Neural progenitor cell (in vitro differentiated cells): ENCODE data around the gene RALGAPA2. TPM values are rescaled to one million over a fixed set of nuclear protein-coding genes. Genes with fewer than 3 reads are reported as not detected.

Experiments
- DNase-seq: peaks from one replicate; pipeline ENCODE4 v3.0.0-alpha.2; 2016; ENCODE audit warnings: low spot score
- H2AFZ ChIP-seq: fragments of 200-600 bp; sonication (generic); replicated peaks from 2 replicates; pipeline ENCODE4 v1.6.1; 2016; ENCODE audit warnings: antibody characterized with exemption
- H3F3A ChIP-seq: fragments of 200-600 bp; sonication (generic); 2 replicates; pipeline ENCODE4 v1.6.1; 2016; ENCODE audit warnings: antibody characterized with exemption, low read depth
- H3K27ac ChIP-seq: fragments of 200-600 bp; sonication (generic); 2 replicates; pipeline ENCODE4 v1.5.1; 2016; ENCODE audit warnings: mild to moderate bottlenecking
- H3K27me3 ChIP-seq: fragments of 200-600 bp; sonication (generic); 2 replicates; pipeline ENCODE4 v1.6.1; 2016; ENCODE audit warnings: mild to moderate bottlenecking, moderate library complexity
- H3K36me3 ChIP-seq: fragments of 200-600 bp; sonication (generic); 2 replicates; pipeline ENCODE4 v1.5.1; 2016
- H3K4me1 ChIP-seq: fragments of 200-600 bp; sonication (generic); 2 replicates; pipeline ENCODE4 v1.6.1; 2016; ENCODE audit warnings: mixed run types
- H3K4me2 ChIP-seq: fragments of 200-600 bp; sonication (generic); 2 replicates; pipeline ENCODE4 v1.6.1; 2016
- H3K4me3 ChIP-seq: fragments of 200-600 bp; sonication (generic); 2 replicates; pipeline ENCODE4 v1.5.1; 2016
- H3K79me2 ChIP-seq: fragments of 200-600 bp; sonication (generic); 2 replicates; pipeline ENCODE4 v1.6.1; 2016; ENCODE audit warnings: low read depth
- H3K9ac ChIP-seq: fragments of 200-600 bp; sonication (generic); 2 replicates; pipeline ENCODE4 v1.6.1; 2016
- H3K9me3 ChIP-seq: fragments of 200-600 bp; sonication (generic); 2 replicates; pipeline ENCODE4 v1.5.1; 2016; ENCODE audit warnings: low read depth
- H4K20me1 ChIP-seq: fragments of 200-600 bp; sonication (generic); 2 replicates; pipeline ENCODE4 v1.6.1; 2016; ENCODE audit warnings: low read depth
- H3K27ac Mint-ChIP-seq: 3 replicates; pipeline ENCODE4 v1.8.0; 2021; ENCODE audit warnings: mixed read lengths
- H3K27me3 Mint-ChIP-seq: 2 replicates; pipeline ENCODE4 v1.8.0; 2022; ENCODE audit warnings: low read depth, mild to moderate bottlenecking, inconsistent platforms, moderate library complexity, mixed read lengths; ENCODE audit not compliant: insufficient read depth
- H3K36me3 Mint-ChIP-seq: 3 replicates; pipeline ENCODE4 v1.8.0; 2021; ENCODE audit warnings: mixed read lengths
- H3K4me1 Mint-ChIP-seq: 3 replicates; pipeline ENCODE4 v1.8.0; 2021; ENCODE audit warnings: mixed read lengths
- H3K4me3 Mint-ChIP-seq: 3 replicates; pipeline ENCODE4 v1.8.0; 2021; ENCODE audit warnings: mild to moderate bottlenecking, moderate library complexity, mixed read lengths
- H3K9me3 Mint-ChIP-seq: 3 replicates; pipeline ENCODE4 v1.8.0; 2020; ENCODE audit warnings: mixed read lengths
- CTCF ChIP-seq: fragments of 200-600 bp; sonication (generic); IDR thresholded peaks from 2 replicates; pipeline ENCODE4 v1.5.1; 2017; ENCODE audit warnings: antibody characterized with exemption, mild to moderate bottlenecking
- EZH2 ChIP-seq: fragments of 200-600 bp; sonication (generic); IDR thresholded peaks from 2 replicates; pipeline ENCODE4 v1.6.1; 2017; ENCODE audit warnings: antibody characterized with exemption, mild to moderate bottlenecking, moderate library complexity
- EZH2phosphoT487 ChIP-seq: fragments of 200-600 bp; sonication (generic); IDR thresholded peaks from 2 replicates; pipeline ENCODE4 v1.6.1; 2017; ENCODE audit warnings: antibody characterized with exemption
- total RNA-seq: library from RNA; depleted of rRNA; stranded (reverse); fragments of >200 nt; gene quantifications from 2 replicates; pipeline ENCODE4 v1.2.3, GENCODE V29; 2015; ENCODE audit warnings: low replicate concordance

The RALGAPA2 gene
- total RNA-seq, 1 donor from 2014 or later, result 25.9 TPM

DNA sequence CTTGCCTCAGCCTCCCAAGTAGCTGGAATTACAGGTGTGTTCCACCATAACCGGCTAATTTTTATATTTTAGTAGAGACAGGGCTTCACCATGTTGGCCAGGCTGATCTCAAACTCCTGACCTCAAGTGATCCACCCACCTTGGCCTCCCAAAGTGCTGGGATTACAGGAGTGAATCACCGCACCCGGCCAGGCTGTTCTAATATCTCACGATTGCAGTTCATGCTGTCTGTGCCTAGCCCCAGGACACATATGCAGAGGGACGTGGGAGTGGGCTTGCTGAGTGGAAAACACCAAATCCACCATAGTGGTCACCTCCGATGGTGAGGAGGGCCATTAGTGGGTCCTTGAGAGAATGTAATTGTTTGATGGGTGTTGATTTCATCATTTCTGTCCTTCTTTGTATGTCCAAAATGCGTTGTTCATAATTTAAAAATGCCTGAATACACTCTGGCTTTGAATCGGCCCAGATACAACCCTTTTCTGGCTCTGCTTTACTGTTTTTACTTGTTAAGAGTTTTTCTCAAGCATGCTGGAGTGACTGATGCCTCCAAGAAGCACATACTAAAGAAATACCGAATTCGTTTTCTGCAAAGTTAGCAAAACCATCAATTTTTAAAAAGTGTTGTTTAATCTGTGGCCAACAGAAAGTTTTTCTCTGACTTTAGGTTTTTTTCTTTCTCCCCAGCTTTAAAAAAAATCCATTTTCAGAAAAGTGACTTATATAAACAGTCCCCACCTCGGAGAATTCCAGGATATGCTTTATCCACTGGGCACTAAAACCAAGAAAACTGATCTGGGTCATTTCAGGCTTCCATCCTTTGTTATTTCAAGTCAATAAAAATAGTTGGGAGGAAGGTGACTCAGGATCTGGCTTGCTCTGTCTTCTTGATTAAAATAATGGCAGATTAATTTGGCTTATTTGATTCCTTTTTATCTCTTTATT lies 18.8 kb upstream of the RALGAPA2 start:
- Histone ChIP-seq H4K20me1 (no peaks in the 10 kb centered on the region), H3F3A (peaks cover 3% of the 10 kb centered on the region), H3K9me3 (no peaks in the 10 kb centered on the region), H3K27ac (no peak overlapping the region), H2AFZ (no peak overlapping the region), H3K4me2 (no peak overlapping the region), H3K4me3 (no peak overlapping the region), H3K36me3 (no peaks in the 10 kb centered on the region), H3K79me2 (no peaks in the 10 kb centered on the region), H3K9ac (no peak overlapping the region), H3K27me3 (no peaks in the 10 kb centered on the region), H3K4me1 (peaks cover 19% of the 10 kb centered on the region)
- Mint-ChIP-seq H3K9me3 (no peaks in the 10 kb centered on the region), H3K27ac (no peak overlapping the region), H3K36me3 (no peaks in the 10 kb centered on the region), H3K4me3 (no peak overlapping the region), H3K27me3 (peaks cover 6% of the 10 kb centered on the region), H3K4me1 (peaks cover 15% of the 10 kb centered on the region)
- no peak for DNase-seq
- TF ChIP-seq EZH2phosphoT487, result no peak
- no peak for TF ChIP-seq EZH2
- no peak for TF ChIP-seq CTCF

GRCh38 chr20:20729563-20729962 lies 17.1 kb upstream of the RALGAPA2 start:
- Histone ChIP-seq H3K27ac (no peak overlapping the region), H3K79me2 (no peaks in the 10 kb centered on the region), H3K27me3 (no peaks in the 10 kb centered on the region), H3K4me1 (peaks cover 13% of the 10 kb centered on the region), H2AFZ (no peak overlapping the region), H3F3A (no peaks in the 10 kb centered on the region), H3K4me3 (no peak overlapping the region), H3K36me3 (no peaks in the 10 kb centered on the region), H3K9ac (no peak overlapping the region), H3K9me3 (no peaks in the 10 kb centered on the region), H4K20me1 (no peaks in the 10 kb centered on the region), H3K4me2 (no peak overlapping the region)
- DNase-seq, result no peak
- H3K27me3 Mint-ChIP-seq, result peaks cover 6% of the 10 kb centered on the region
- H3K4me3 Mint-ChIP-seq, result no peak overlapping the region
- no peaks in the 10 kb centered on the region for H3K36me3 Mint-ChIP-seq
- H3K27ac Mint-ChIP-seq, result no peak overlapping the region
- peaks cover 15% of the 10 kb centered on the region for H3K4me1 Mint-ChIP-seq
- TF ChIP-seq EZH2phosphoT487 (no peak), EZH2 (no peak), CTCF (no peak)
- H3K9me3 Mint-ChIP-seq, result no peaks in the 10 kb centered on the region

DNA sequence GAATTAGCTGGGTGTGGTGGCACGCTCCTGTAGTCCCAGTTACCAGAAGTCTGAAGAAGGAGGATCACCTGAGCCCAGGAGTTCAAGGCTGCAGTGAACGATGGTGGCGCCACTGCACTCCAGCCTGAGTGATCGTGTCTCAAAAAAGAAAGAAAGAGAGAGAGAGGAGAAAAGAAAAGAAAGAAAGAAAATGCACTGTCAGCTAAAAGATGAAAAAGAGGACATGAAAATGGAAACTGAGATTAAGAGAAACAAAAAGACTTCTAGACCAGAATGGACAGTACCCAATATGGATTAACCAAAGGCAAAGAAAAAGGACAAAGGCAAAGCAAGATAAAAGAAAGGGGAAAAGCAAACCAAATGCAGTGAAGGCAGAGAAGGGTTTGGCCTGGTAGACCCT lies 9.0 kb upstream of the RALGAPA2 start:
- H3K27ac Mint-ChIP-seq, result no peak overlapping the region
- no peak overlapping the region for H2AFZ ChIP-seq

More for the DNA sequence above, 9.0 kb upstream of the RALGAPA2 start:
- no peaks in the 10 kb centered on the region for H3K4me1 Mint-ChIP-seq
- no peak overlapping the region for H3K9ac ChIP-seq
- no peaks in the 10 kb centered on the region for H3F3A ChIP-seq
- H3K36me3 Mint-ChIP-seq, result no peaks in the 10 kb centered on the region
- no peaks in the 10 kb centered on the region for H3K9me3 ChIP-seq
- no peaks in the 10 kb centered on the region for H3K36me3 ChIP-seq
- H3K27ac ChIP-seq, result no peak overlapping the region
- no peaks in the 10 kb centered on the region for H3K79me2 ChIP-seq
- H4K20me1 ChIP-seq, result no peaks in the 10 kb centered on the region
- no peaks in the 10 kb centered on the region for H3K9me3 Mint-ChIP-seq
- no peak overlapping the region for H3K4me2 ChIP-seq
- no peak for DNase-seq
- no peaks in the 10 kb centered on the region for H3K4me1 ChIP-seq
- no peaks in the 10 kb centered on the region for H3K27me3 Mint-ChIP-seq
- H3K4me3 ChIP-seq, result no peak overlapping the region
- TF ChIP-seq CTCF (no peak), EZH2 (no peak), EZH2phosphoT487 (no peak)
- H3K27me3 ChIP-seq, result no peaks in the 10 kb centered on the region
- H3K4me3 Mint-ChIP-seq, result no peak overlapping the region
